SK-N-SH (cell line): ENCODE measurements around the gene QSOX1. TPM values are rescaled to one million over a fixed set of nuclear protein-coding genes. Genes with fewer than 3 reads are reported as not detected.
A peak's percentile ranks its signal among the peaks of the same experiment; 100 is the strongest.

Experiments used
- CTCF ChIA-PET: fragments of 300-600, 350-600 bp; formaldehyde crosslinking; extraction: SDS; loops from one replicate; lab custom pipeline; 2021; lab: Yijun Ruan, JAX
- POLR2A ChIA-PET: fragments of 350-600 bp; sonication (Branson Sonifier 250); formaldehyde crosslinking; extraction: SDS; loops from one replicate; lab custom pipeline; 2020; ENCODE audit warnings: antibody characterized with exemption, inconsistent platforms; lab: Yijun Ruan, JAX
- DNase-seq: peaks from one replicate; pipeline ENCODE4 v3.0.0; 2012
- H2AFZ ChIP-seq: fragments of 200-600 bp; sonication (generic); 2 replicates; pipeline ENCODE4 v1.8.1; 2016; ENCODE audit warnings: antibody characterized with exemption, mild to moderate bottlenecking, low read depth
- H3F3A ChIP-seq: fragments of 200-600 bp; sonication (generic); replicated peaks from 2 replicates; pipeline ENCODE3; 2016; ENCODE audit warnings: antibody characterized with exemption, mild to moderate bottlenecking; ENCODE audit not compliant: insufficient read depth
- H3K27ac ChIP-seq, 2 experiments: fragments of 200-500 bp in 1 of 2; fragments of 200-600 bp in 1 of 2; sonication (Bioruptor generic) in 1 of 2; sonication (generic), shearing (Covaris generic) in 1 of 2; 2 replicates each; pipeline versions ENCODE4 v1.5.1 to v1.6.1; 2014 to 2016; ENCODE audit warnings: low read depth in 2 of 2, inconsistent platforms in 1 of 2, low read length in 1 of 2, mild to moderate bottlenecking in 1 of 2, mixed read lengths in 1 of 2
- H3K27me3 ChIP-seq: fragments of 200-600 bp; sonication (generic), shearing (Covaris generic); 2 replicates; pipeline ENCODE4 v1.6.1; 2016; ENCODE audit warnings: mixed run types; ENCODE audit not compliant: insufficient read depth
- H3K36me3 ChIP-seq, 2 experiments: fragments of 200-500 bp in 1 of 2; fragments of 200-600 bp in 1 of 2; sonication (Bioruptor generic) in 1 of 2; sonication (generic) in 1 of 2; replicated peaks in 1 of 2; 2 replicates each; pipeline versions ENCODE3 to v1.5.1; 2014 to 2016; ENCODE audit warnings: low read length in 1 of 2, mild to moderate bottlenecking in 1 of 2; ENCODE audit not compliant: insufficient read depth in 2 of 2, control insufficient read depth in 1 of 2
- H3K4me1 ChIP-seq, 2 experiments: fragments of 200-500 bp in 1 of 2; fragments of 200-600 bp in 1 of 2; sonication (Bioruptor generic) in 1 of 2; sonication (generic), shearing (Covaris generic) in 1 of 2; 2 replicates each; pipeline versions ENCODE4 v1.5.1 to v1.6.1; 2014 to 2016; ENCODE audit warnings: low read depth in 1 of 2, low read length in 1 of 2, mixed run types in 1 of 2; ENCODE audit not compliant: insufficient read depth in 2 of 2, control insufficient read depth in 1 of 2
- H3K4me2 ChIP-seq: fragments of 200-600 bp; sonication (generic), shearing (Covaris generic); 2 replicates; pipeline ENCODE4 v1.6.1; 2017; ENCODE audit warnings: mixed run types
- H3K4me3 ChIP-seq, 2 experiments: fragments of 200-500 bp in 1 of 2; fragments of 200-600 bp in 1 of 2; sonication (Bioruptor generic) in 1 of 2; sonication (generic), shearing (Covaris generic) in 1 of 2; 2 replicates each; pipeline versions ENCODE4 v1.5.1 to v1.8.1; 2014 to 2016; ENCODE audit warnings: low read depth in 2 of 2, inconsistent platforms in 1 of 2, low read length in 1 of 2, mild to moderate bottlenecking in 1 of 2, mixed read lengths in 1 of 2, moderate library complexity in 1 of 2
- H3K79me2 ChIP-seq: fragments of 200-600 bp; sonication (generic); 2 replicates; pipeline ENCODE4 v1.8.1; 2017; ENCODE audit warnings: mild to moderate bottlenecking; ENCODE audit not compliant: insufficient read depth
- H3K9ac ChIP-seq: fragments of 200-600 bp; sonication (generic); 2 replicates; pipeline ENCODE4 v1.6.1; 2017; ENCODE audit warnings: mixed run types
- H3K9me2 ChIP-seq: fragments of 200-600 bp; sonication (generic); 2 replicates; pipeline ENCODE4 v1.6.1; 2017; ENCODE audit warnings: mixed run types
- H3K9me3 ChIP-seq: fragments of 200-600 bp; sonication (generic); 2 replicates; pipeline ENCODE4 v1.6.1; 2017; ENCODE audit warnings: mixed run types, mild to moderate bottlenecking, moderate library complexity
- H4K20me1 ChIP-seq: fragments of 200-600 bp; sonication (generic); 2 replicates; pipeline ENCODE4 v1.6.1; 2017; ENCODE audit warnings: mild to moderate bottlenecking, mixed run types; ENCODE audit not compliant: insufficient read depth
- ELF1 ChIP-seq: IDR thresholded peaks from 2 replicates; pipeline ENCODE4 v1.4.0; 2012
- FOXM1 ChIP-seq: IDR thresholded peaks from 2 replicates; pipeline ENCODE4 v1.4.0; 2012; ENCODE audit warnings: low read depth, mild to moderate bottlenecking
- GATA2 ChIP-seq: sonication (generic); formaldehyde crosslinking; IDR thresholded peaks from 2 replicates; pipeline ENCODE4 v1.5.0; 2020; ENCODE audit warnings: mild to moderate bottlenecking, missing genetic modification reagents
- IRF3 ChIP-seq: fragments of 150-350 bp; IDR thresholded peaks from 2 replicates; pipeline ENCODE4 v1.6.1; 2016; ENCODE audit warnings: mild to moderate bottlenecking, low read depth, low read length
- MEF2A ChIP-seq: IDR thresholded peaks from 2 replicates; pipeline ENCODE4 v1.4.0; 2012; ENCODE audit warnings: low read depth, borderline replicate concordance
- NRF1 ChIP-seq: IDR thresholded peaks from 2 replicates; pipeline ENCODE4 v1.6.1; 2012; ENCODE audit warnings: low read depth, mild to moderate bottlenecking, low read length
- POLR2AphosphoS5 ChIP-seq: IDR thresholded peaks from 2 replicates; pipeline ENCODE4 v1.6.1; 2012; ENCODE audit warnings: low read depth, low read length
- RCOR1 ChIP-seq: fragments of 150-350 bp; IDR thresholded peaks from 2 replicates; pipeline ENCODE4 v1.6.1; 2017; ENCODE audit warnings: antibody characterized with exemption, low read length
- RXRA ChIP-seq: IDR thresholded peaks from 2 replicates; pipeline ENCODE4 v1.4.0; 2012; ENCODE audit warnings: low read depth, mild to moderate bottlenecking, borderline replicate concordance
- TAF1 ChIP-seq: IDR thresholded peaks from 2 replicates; pipeline ENCODE4 v1.6.1; 2012; ENCODE audit warnings: low read depth, mild to moderate bottlenecking, low read length, moderate library complexity, borderline replicate concordance
- TEAD4 ChIP-seq: IDR thresholded peaks from 2 replicates; pipeline ENCODE4 v1.4.0; 2012; ENCODE audit warnings: mild to moderate bottlenecking, borderline replicate concordance; ENCODE audit not compliant: insufficient read depth
- YY1 ChIP-seq: IDR thresholded peaks from 2 replicates; pipeline ENCODE4 v1.4.0; 2012; ENCODE audit warnings: low read depth, mild to moderate bottlenecking
- ZBTB33 ChIP-seq: IDR thresholded peaks from 2 replicates; pipeline ENCODE4 v1.4.0; 2012; ENCODE audit warnings: low read depth, borderline replicate concordance
- WGBS: methylation state at CpG from one replicate; pipeline ENCODE4 v1.1.6; 2017; ENCODE audit warnings: low lambda C conversion rate; 5-methylcytosine and 5-hydroxymethylcytosine counted together
- polyA plus RNA-seq, 3 experiments: library from polyadenylated mRNA; depleted of rRNA; stranded (reverse); fragments of >200 nt; gene quantifications; 2 replicates each; pipeline ENCODE4 v1.2.3, GENCODE V29; 2012

The QSOX1 gene
- polyA plus RNA-seq, 1 of the 3 experiments (the other 2 are of a cell fraction), result 359 TPM

- Histone ChIP-seq H3K9me3 (no peaks in the 10 kb centered on the region), H3K79me2 (no peaks in the 10 kb centered on the region), H3K36me3 (no peaks in the 10 kb centered on the region), H3K4me1 (no peaks in the 10 kb centered on the region), H3F3A (peaks cover 2% of the 10 kb centered on the region), H3K4me2 (no peak overlapping the region), H3K27me3 (no peaks in the 10 kb centered on the region), H3K4me3 (no peak overlapping the region), H4K20me1 (no peaks in the 10 kb centered on the region), H2AFZ (no peak overlapping the region), H3K9ac (no peak overlapping the region), H3K9me2 (no peaks in the 10 kb centered on the region), H3K27ac (no peak overlapping the region)
- ChIA-PET CTCF (no interaction called here), POLR2A (no interaction called here)
- TF ChIP-seq MEF2A, result no peak
- TF ChIP-seq YY1, result no peak
- TF ChIP-seq TAF1, result no peak
- no peak for TF ChIP-seq RCOR1
- no peak for TF ChIP-seq NRF1
- TF ChIP-seq POLR2AphosphoS5, result no peak
- TF ChIP-seq ELF1, result no peak
- TF ChIP-seq GATA2, result no peak
- TF ChIP-seq FOXM1, result no peak
- no peak for TF ChIP-seq RXRA
- no peak for DNase-seq
- WGBS, result 44% methylated on average over 3 of the region's 3 CpGs
These were observed 11.3 kb upstream of the QSOX1 start for GRCh38 chr1:180143359-180143758.

GRCh38 chr1:180144659-180145357 lies 9.9 kb upstream of the QSOX1 start:
- DNase-seq, result no peak
- POLR2A ChIA-PET, result no interaction called here
- Histone ChIP-seq H3K9me3 (no peaks in the 10 kb centered on the region), H3K27ac (no peak overlapping the region), H2AFZ (peak overlapping the region; percentile 46; the same call in 1 of the 2 replicates), H3K9ac (no peak overlapping the region), H3K79me2 (no peaks in the 10 kb centered on the region), H3K4me1 (no peaks in the 10 kb centered on the region), H3K4me2 (no peak overlapping the region), H3F3A (no peaks in the 10 kb centered on the region), H3K4me3 (no peak overlapping the region), H4K20me1 (no peaks in the 10 kb centered on the region), H3K36me3 (no peaks in the 10 kb centered on the region), H3K27me3 (no peaks in the 10 kb centered on the region), H3K9me2 (no peaks in the 10 kb centered on the region)
- 74% methylated on average over 6 of the region's 6 CpGs for WGBS
- CTCF ChIA-PET, result interaction anchor here (0.6 kb wide), 1 partner anchor 271 kb away, joined by 3 read pairs; no protein-coding TSS in a partner anchor
- TF ChIP-seq IRF3, result no peak
- no peak for TF ChIP-seq MEF2A
- TF ChIP-seq ZBTB33, result no peak
- no peak for TF ChIP-seq TEAD4
